GM12878 (cell line): ENCODE measurements around the gene NTPCR. TPM values are rescaled to one million over a fixed set of nuclear protein-coding genes. Genes with fewer than 3 reads are reported as not detected.

Source experiments
- CHD2 ChIP-seq: IDR thresholded peaks from 2 replicates; pipeline ENCODE4 v1.6.1; 2011; ENCODE audit warnings: low read depth, low read length, improper control_type of control experiment, borderline replicate concordance
- DPF2 ChIP-seq: fragments of 450-650 bp; IDR thresholded peaks from 2 replicates; pipeline ENCODE4 v1.6.1; 2017; ENCODE audit warnings: mild to moderate bottlenecking
- EED ChIP-seq: sonication (generic); IDR thresholded peaks from 2 replicates; pipeline ENCODE4 v1.6.1; 2016; ENCODE audit warnings: antibody characterized with exemption, low read depth
- ELK1 ChIP-seq: IDR thresholded peaks from 2 replicates; pipeline ENCODE4 v1.6.1; 2012; ENCODE audit warnings: low read depth, low read length, improper control_type of control experiment
- HDAC6 ChIP-seq: fragments of 200-600 bp; sonication (generic); IDR thresholded peaks from one replicate; pipeline ENCODE4 v1.8.0; 2017; ENCODE audit warnings: antibody characterized with exemption; ENCODE audit not compliant: unreplicated experiment
- HDGF ChIP-seq: fragments of 450-650 bp; IDR thresholded peaks from 2 replicates; pipeline ENCODE4 v1.6.1; 2016; ENCODE audit warnings: antibody characterized with exemption
- KLF5 ChIP-seq: fragments of 450-650 bp; IDR thresholded peaks from 2 replicates; pipeline ENCODE4 v1.6.1; 2014; ENCODE audit warnings: mild to moderate bottlenecking; ENCODE audit not compliant: partially characterized antibody
- NFYB ChIP-seq: IDR thresholded peaks from 2 replicates; pipeline ENCODE4 v1.6.1; 2011; ENCODE audit warnings: low read depth, mild to moderate bottlenecking, low read length, improper control_type of control experiment, moderate library complexity; ENCODE audit not compliant: insufficient read depth
- TCF12 ChIP-seq: IDR thresholded peaks from 2 replicates; pipeline ENCODE4 v1.6.1; 2011; ENCODE audit warnings: low read depth, mild to moderate bottlenecking, low read length
- TCF3 ChIP-seq: IDR thresholded peaks from 2 replicates; pipeline ENCODE4 v1.6.1; 2012; ENCODE audit warnings: low read depth, mild to moderate bottlenecking, low read length, borderline replicate concordance; ENCODE audit not compliant: insufficient read depth
- TCF7 ChIP-seq: IDR thresholded peaks from 2 replicates; pipeline ENCODE4 v1.6.1; 2014; ENCODE audit warnings: antibody characterized with exemption, borderline replicate concordance
- ZNF687 ChIP-seq: fragments of 450-650 bp; IDR thresholded peaks from 2 replicates; pipeline ENCODE4 v1.6.1; 2017; ENCODE audit warnings: mild to moderate bottlenecking, moderate library complexity
- polyA plus RNA-seq, 11 experiments: library from polyadenylated mRNA; depleted of rRNA in 4 of 11; unstranded in 6 of 11; stranded (reverse) in 5 of 11; fragments of >200 nt; fragmentation: Nextera tagmentation in 4 of 11; fragmentation: Illumina TruSeq in 1 of 11; extraction: Ambion mirVana in 4 of 11; extraction: Trizol in 1 of 11; gene quantifications; 1 replicate in 1 of 11; 2 replicates in 10 of 11; pipeline versions ENCODE4 v1.2.1 to v1.2.3, GENCODE V29; 2011 to 2016; ENCODE audit warnings: inconsistent platforms in 2 of 11, missing spikeins in 2 of 11, low read depth in 1 of 11
- total RNA-seq, 4 experiments: library from RNA; depleted of rRNA in 3 of 4; stranded (reverse); fragments of >200 nt in 3 of 4; fragmentation: Illumina TruSeq in 1 of 4; extraction: Trizol in 1 of 4; gene quantifications; 2 replicates each; pipeline versions ENCODE4 v1.2.1 to v1.2.3, GENCODE V29; 2013 to 2021

The NTPCR gene
- total and polyA plus RNA-seq, 10 of the 15 experiments (the other 5 are each of a cell fraction or from before 2014, with no cell fraction given), result 25.4 to 109 (median 56.6) TPM

GRCh38 chr1:232923739-232924386 is 26.5 kb upstream of the NTPCR start (continued):
- TF ChIP-seq NFYB, result 0 out of 2 replicates have a peak, but pooled peaks have one; percentile 15
- no peak for TF ChIP-seq HDGF
- TF ChIP-seq EED, result 0 out of 2 replicates have a peak, but pooled peaks have one; percentile 49
- TF ChIP-seq ZNF687, result no peak
- TF ChIP-seq TCF3, result no peak
- no peak for TF ChIP-seq HDAC6
- no peak for TF ChIP-seq ELK1
- TF ChIP-seq DPF2, result no peak
- no peak for TF ChIP-seq CHD2
- no peak for TF ChIP-seq TCF12
- TF ChIP-seq KLF5, result no peak
- TF ChIP-seq TCF7, result peak; percentile 97
